GM21526 (cell line): ENCODE results near the gene RIMBP2.

Experiments
- ATAC-seq: cut with Tn5 transposase; IDR thresholded peaks from one replicate; pipeline ENCODE4 v1.9.1; 2021; ENCODE audit warnings: moderate library complexity; ENCODE audit not compliant: unreplicated experiment, low FRiP score

Gene RIMBP2

DNA sequence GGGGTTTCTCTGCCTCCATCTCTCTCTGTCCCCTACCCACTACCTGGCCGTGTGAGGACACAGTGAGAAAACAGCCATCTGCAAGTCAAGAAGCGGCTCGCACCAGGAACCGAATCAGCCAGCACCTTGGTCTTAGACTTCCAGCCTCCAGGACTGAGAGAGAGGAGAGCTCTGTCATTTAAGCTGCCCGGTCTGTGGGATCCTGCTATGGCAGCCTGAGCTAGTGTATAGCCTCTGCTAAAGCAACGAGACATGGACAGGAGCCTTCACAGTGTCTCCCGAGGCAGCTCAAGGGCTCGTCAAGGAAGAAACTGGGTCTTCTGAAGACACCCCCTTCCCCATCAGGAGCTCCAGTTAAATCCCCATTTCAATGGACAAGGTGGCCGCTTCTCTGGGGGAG is 192.9 kb downstream of the RIMBP2 start:
- no peak for ATAC-seq

- no peak for ATAC-seq
These were observed 193.8 kb downstream of the RIMBP2 start for GRCh38 chr12:130522244-130522834.

GRCh38 chr12:130521375-130522124 is 194.5 kb downstream of the RIMBP2 start:
- ATAC-seq, result no peak

DNA sequence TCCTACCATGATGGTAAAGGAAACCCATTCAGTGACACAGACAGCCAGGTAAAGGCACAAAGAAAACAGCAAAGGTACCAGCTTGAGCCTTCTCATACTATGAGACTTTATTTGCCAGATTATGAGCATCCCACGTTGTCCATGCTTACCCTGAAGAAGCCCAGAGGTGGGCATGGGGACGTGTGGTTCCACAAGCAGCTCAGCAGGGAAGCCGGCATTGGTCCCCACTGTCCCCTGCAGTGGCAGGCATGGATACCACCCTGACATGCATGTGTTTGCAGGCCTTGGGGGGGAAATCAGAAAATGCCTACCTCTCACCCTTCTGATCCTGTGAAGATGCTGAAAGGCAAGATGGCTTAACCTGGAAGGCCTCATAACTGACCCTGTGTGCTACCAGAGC is 195.3 kb downstream of the RIMBP2 start:
- no peak for ATAC-seq

DNA sequence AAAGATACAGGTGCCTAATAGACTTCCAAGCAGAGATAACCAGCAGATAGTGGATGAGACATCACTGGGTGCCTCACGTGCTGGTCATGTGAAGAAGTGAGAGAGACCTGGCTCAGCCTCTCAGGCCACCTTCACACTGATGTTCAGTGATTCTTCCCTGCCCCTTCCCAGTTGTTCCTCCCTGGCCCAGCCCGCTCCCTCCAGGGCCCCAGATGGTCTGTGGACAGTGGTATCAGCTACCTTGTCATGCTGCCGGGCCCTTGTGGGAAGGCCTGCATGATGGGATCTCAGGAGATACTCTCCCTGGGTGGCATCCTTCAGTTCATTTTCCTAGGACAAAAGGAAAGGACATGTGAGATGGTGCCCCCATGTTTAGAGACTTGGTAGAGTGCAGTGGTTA is 198.5 kb downstream of the RIMBP2 start:
- ATAC-seq, result no peak

DNA sequence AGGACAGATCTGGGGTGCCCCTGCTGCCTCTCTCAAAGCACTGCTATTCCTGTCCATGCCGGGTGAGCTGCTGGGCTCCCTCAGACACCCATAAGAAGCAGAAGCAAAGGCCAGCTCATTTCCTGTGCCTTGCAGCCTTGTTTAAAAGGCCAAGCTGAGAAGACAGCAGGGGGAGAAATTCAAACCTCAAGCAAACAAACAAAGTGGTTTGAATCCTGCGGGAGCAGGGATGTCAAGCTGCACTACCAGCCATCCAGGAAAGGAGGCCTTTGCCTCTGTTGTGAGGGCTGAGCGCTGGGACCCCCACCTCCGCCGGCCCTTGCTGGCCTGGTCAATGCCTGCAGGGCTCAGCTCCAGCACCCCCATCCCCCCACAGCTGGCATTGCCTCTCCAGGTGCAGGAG is 201.9 kb downstream of the RIMBP2 start:
- no peak for ATAC-seq

- ATAC-seq, result no peak
These were observed 202.5 kb downstream of the RIMBP2 start for GRCh38 chr12:130513556-130513955.

GRCh38 chr12:130511285-130511684 is 204.8 kb downstream of the RIMBP2 start:
- ATAC-seq, result no peak

- ATAC-seq, result no peak
These were observed 206.6 kb downstream of the RIMBP2 start for GRCh38 chr12:130509454-130509853.

DNA sequence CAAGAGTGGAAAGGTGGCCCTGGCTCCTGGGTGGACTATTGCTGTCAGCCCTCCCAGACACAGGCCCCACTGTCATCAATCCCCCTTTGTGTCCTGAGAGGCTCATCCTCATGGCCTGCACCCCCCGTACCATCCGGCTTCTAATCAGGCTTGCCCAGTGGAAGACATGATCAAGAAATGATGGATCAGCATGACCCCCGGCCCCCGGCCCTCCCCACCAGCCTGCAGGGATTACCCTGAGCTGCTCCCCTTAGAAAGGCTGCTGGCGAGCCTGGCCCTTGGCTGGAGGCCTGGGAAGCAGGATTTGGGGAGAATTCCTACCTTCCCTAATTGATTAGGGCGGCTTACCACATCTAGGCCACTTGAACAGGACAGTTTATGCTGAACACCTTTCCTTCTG is 207.3 kb downstream of the RIMBP2 start:
- no peak for ATAC-seq

DNA sequence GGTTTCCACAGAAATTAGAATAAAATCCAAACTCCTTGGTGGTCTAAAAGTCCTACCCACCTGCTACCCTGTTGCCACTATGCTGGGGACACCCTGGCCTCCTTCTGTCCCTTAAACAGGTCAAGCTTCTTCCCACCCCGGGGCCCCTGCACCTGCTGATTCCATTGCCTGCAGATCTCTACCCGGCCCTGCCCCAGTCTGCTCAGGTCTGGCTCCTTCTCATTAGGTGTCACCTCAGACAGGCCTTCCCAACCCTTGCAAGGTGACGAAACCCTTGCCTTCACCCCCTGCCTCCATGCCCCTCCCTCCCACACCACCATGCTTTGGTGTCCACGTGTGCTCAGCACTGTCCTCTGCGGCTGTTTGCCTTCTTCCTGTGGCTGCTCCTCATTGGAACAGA is 207.8 kb downstream of the RIMBP2 start:
- ATAC-seq, result no peak

GRCh38 chr12:130506844-130507243 is 209.3 kb downstream of the RIMBP2 start:
- ATAC-seq, result no peak

GRCh38 chr12:130504840-130505175 is 211.3 kb downstream of the RIMBP2 start:
- no peak for ATAC-seq

- no peak for ATAC-seq
These were observed 211.8 kb downstream of the RIMBP2 start for GRCh38 chr12:130504110-130504839.

- no peak for ATAC-seq
These were observed 214.3 kb downstream of the RIMBP2 start for GRCh38 chr12:130501821-130502220.

GRCh38 chr12:130500835-130501330 is 215.2 kb downstream of the RIMBP2 start:
- no peak for ATAC-seq

GRCh38 chr12:130499474-130499873 is 216.6 kb downstream of the RIMBP2 start:
- no peak for ATAC-seq

- ATAC-seq, result no peak
These were observed 217.3 kb downstream of the RIMBP2 start for GRCh38 chr12:130498589-130499385.

- ATAC-seq, result no peak
These were observed 218.1 kb downstream of the RIMBP2 start for GRCh38 chr12:130497991-130498390.

DNA sequence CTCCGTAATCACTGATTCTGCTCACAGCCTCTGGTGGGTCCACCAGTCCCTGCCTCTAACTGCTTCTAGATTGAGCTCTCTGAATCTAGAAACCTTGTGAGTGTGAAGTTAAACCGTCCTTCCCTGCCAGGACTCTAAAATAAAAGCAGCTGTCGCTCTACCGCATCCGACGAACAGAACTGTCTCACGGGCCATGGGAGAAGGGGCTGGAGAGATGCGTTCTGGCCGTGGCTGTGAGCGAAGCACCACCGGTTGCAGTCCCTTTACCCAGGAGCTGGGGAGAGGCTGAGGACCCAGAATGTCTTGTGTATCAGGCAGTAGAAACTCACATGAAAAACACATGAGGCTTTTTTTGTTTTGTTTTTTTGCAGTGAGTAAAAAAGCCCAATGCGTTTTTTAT is 218.8 kb downstream of the RIMBP2 start:
- no peak for ATAC-seq
